GM19193 (cell line): ENCODE data around the gene MAPKAP1.

Experiments used
- POLR2A ChIP-seq: IDR thresholded peaks from 4 replicates; pipeline ENCODE4 v1.6.1; 2011; ENCODE audit not compliant: insufficient read depth, insufficient read length; ENCODE audit errors: extremely low read depth

Gene MAPKAP1

GRCh38 chr9:125438506-125439433 is 268.2 kb downstream of the MAPKAP1 start:
- no peak for TF ChIP-seq POLR2A

- TF ChIP-seq POLR2A, result no peak
These were observed 269.2 kb downstream of the MAPKAP1 start for GRCh38 chr9:125437771-125438221.

GRCh38 chr9:125436613-125437443 is 270.2 kb downstream of the MAPKAP1 start:
- no peak for TF ChIP-seq POLR2A

GRCh38 chr9:125435776-125436612 is 271.0 kb downstream of the MAPKAP1 start:
- TF ChIP-seq POLR2A, result no peak

GRCh38 chr9:125434986-125435775 is 271.8 kb downstream of the MAPKAP1 start:
- no peak for TF ChIP-seq POLR2A

- no peak for TF ChIP-seq POLR2A
These were observed 273.5 kb downstream of the MAPKAP1 start for GRCh38 chr9:125433461-125434011.

- no peak for TF ChIP-seq POLR2A
These were observed 274.2 kb downstream of the MAPKAP1 start for GRCh38 chr9:125432715-125433385.

GRCh38 chr9:125431741-125432271 is 275.2 kb downstream of the MAPKAP1 start:
- no peak for TF ChIP-seq POLR2A

- TF ChIP-seq POLR2A, result no peak
These were observed 276.0 kb downstream of the MAPKAP1 start for GRCh38 chr9:125431012-125431305.

GRCh38 chr9:125430161-125431011 is 276.6 kb downstream of the MAPKAP1 start:
- TF ChIP-seq POLR2A, result no peak

GRCh38 chr9:125429476-125430160 is 277.4 kb downstream of the MAPKAP1 start:
- TF ChIP-seq POLR2A, result no peak
